ENCODE measurements around the gene C19orf12.

- TF ChIP-seq POLR2AphosphoS5 (IDR thresholded peaks at IDR 0.05) (no peak), POLR2A (IDR thresholded peaks at IDR 0.05) (no peak)
These were observed 37.5 kb upstream of the C19orf12 start for GRCh38 chr19:29752450-29753025.

Data from upper lobe of left lung (tissue), 4 donors.